Measurements from ENCODE around the gene EPB41L5. TPM values are rescaled to one million over a fixed set of nuclear protein-coding genes. Genes with fewer than 3 reads are reported as not detected.

The EPB41L5 gene
- total and polyA plus RNA-seq, 2 donors (not counting 3 experiments of a cell fraction or from before 2014, with no cell fraction given), result 8.4 to 13.6 TPM

- no peaks in the 10 kb centered on the region for H3K79me2 ChIP-seq (ENCODE audit: control insufficient read depth, insufficient read depth, low read length)
- H3K4me2 ChIP-seq (ENCODE audit: insufficient read depth, low read length), result no peak overlapping the region
- H3K27me3 ChIP-seq (ENCODE audit: control insufficient read depth in 2 of 2, insufficient read depth in 2 of 2, low read length in 2 of 2), result no peaks in the 10 kb centered on the region
- TF ChIP-seq JUN (IDR thresholded peaks at IDR 0.05; ENCODE audit: borderline replicate concordance, insufficient read depth, insufficient read length, low read depth) (no peak), FOS (IDR thresholded peaks at IDR 0.05; ENCODE audit: borderline replicate concordance, insufficient read depth, low read length) (no peak), CTCF (IDR thresholded peaks at IDR 0.05; ENCODE audit: extremely low read depth in 1 of 2, insufficient read depth in 1 of 2, low read depth in 1 of 2, low read length in 2 of 2) (peak in 1 of 2 donors; percentile 31), GATA2 (IDR thresholded peaks at IDR 0.05; ENCODE audit: insufficient read depth, insufficient read length, low read depth, low read length) (no peak), MAX (IDR thresholded peaks at IDR 0.05; ENCODE audit: insufficient read depth, insufficient read length) (no peak), EZH2 (IDR thresholded peaks at IDR 0.05; ENCODE audit: borderline replicate concordance, low read depth, low read length, severe bottlenecking) (no peak), POLR2A (IDR thresholded peaks at IDR 0.05; ENCODE audit: low read depth, low read length) (no peak), MYC (IDR thresholded peaks at IDR 0.05; ENCODE audit: low read depth, low read length) (no peak)
- dilution Hi-C loops (cut with MboI; ENCODE audit: extremely low pct_ligation_motif_present, low sequenced_read_pairs), result no loop called here
- H4K20me1 ChIP-seq (replicated peaks; ENCODE audit: control insufficient read depth, extremely low read depth, insufficient read depth, low read length), result no peaks in the 10 kb centered on the region
- H2AFZ ChIP-seq (ENCODE audit: low read depth, low read length), result peak overlapping the region; percentile 26
- no peak for FAIRE-seq
- POLR2A ChIA-PET, result no interaction called here
- H3K4me3 ChIP-seq (replicated peaks in 1 of 3; ENCODE audit: insufficient read depth in 1 of 3, low read depth in 1 of 3, low read length in 3 of 3), result no peak overlapping the region
- CTCF ChIA-PET, result interaction anchor here (0.8 to 10.3 kb wide), 10 partner anchors 7 to 535 kb away, joined by 3 to 255 read pairs (median 50); no protein-coding TSS in a partner anchor
- no peak overlapping the region for H3K27ac ChIP-seq (ENCODE audit: insufficient read depth, low read depth, low read length)
- no TSS peak for BruUV-seq (replicated peaks)
- no peaks in the 10 kb centered on the region for H3K36me3 ChIP-seq (ENCODE audit: control insufficient read depth in 2 of 2, extremely low read depth in 1 of 2, insufficient read depth in 2 of 2, low read length in 2 of 2)
- H3K9ac ChIP-seq (replicated peaks; ENCODE audit: extremely low read depth, insufficient read depth, low read length), result no peak overlapping the region
- no peaks in the 10 kb centered on the region for H3K9me1 ChIP-seq (replicated peaks; ENCODE audit: control insufficient read depth, extremely low read depth, insufficient read depth, low read length)
- peak; percentile 20 for DNase-seq (ENCODE audit: low read depth, low spot score)
- no peaks in the 10 kb centered on the region for H3K9me3 ChIP-seq (replicated peaks; ENCODE audit: control insufficient read depth, insufficient read depth, low read length)
- no peaks in the 10 kb centered on the region for H3K4me1 ChIP-seq (ENCODE audit: control insufficient read depth, extremely low read depth, insufficient read depth, low read length)
- intact Hi-C loops (cut with micrococcal nuclease), result loop anchor here (5.0 kb wide), 1 partner anchor 535 kb away; no protein-coding TSS in a partner anchor
Observed at GRCh38 chr2:120177001-120177621, 164.2 kb downstream of the EPB41L5 start.
